ENCODE results near the gene BAAT. TPM values are rescaled to one million over a fixed set of nuclear protein-coding genes. Genes with fewer than 3 reads are reported as not detected.

BAAT gene
- total RNA-seq, 1 experiment from 2014 or later = 0.25 TPM

DNA sequence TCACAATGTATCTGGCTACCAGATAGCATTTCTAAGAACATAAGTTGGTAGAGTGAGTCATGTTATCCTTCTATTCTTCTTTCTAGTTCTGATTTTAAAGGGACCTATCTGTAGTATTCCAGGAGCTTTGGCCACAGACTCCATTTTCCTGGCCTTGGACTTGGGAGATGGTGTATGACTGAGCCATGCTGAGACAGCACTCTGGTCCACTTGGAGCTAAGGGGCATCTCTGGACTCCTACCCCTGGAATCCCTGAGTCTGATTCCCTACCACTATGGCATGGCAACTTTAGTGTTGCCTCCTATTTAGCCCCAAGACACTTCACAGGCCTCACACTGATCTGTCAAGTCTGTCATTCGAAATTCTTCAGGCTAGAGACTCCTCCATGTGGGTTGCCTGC lies 58.8 kb downstream of the BAAT start:
- POLR2A ChIA-PET = no interaction called here
- no peaks in the 10 kb centered on the region for H3K27me3 ChIP-seq (ENCODE audit: insufficient read depth, low read length)
- RAD21 ChIA-PET (ENCODE audit: low non-redundant PET in 1 of 2, low total read pairs in 2 of 2, uncharacterized antibody in 2 of 2, unreplicated experiment in 2 of 2) = no interaction called here
- no peak overlapping the region for H3K9ac ChIP-seq (ENCODE audit: low read length)
- no peaks in the 10 kb centered on the region for H3K36me3 ChIP-seq (ENCODE audit: control insufficient read depth in 1 of 2, insufficient read depth in 2 of 2, low read length in 2 of 2)
- DNase-seq (ENCODE audit: low read depth, low spot score) (no peak), ATAC-seq (no peak)
- no peak overlapping the region for H3K4me3 ChIP-seq (replicated peaks in 1 of 2; ENCODE audit: low read depth in 1 of 2, low read length in 2 of 2)
- no peaks in the 10 kb centered on the region for H3K9me2 ChIP-seq (ENCODE audit: insufficient read depth)
- no peak overlapping the region for H3K27ac ChIP-seq (ENCODE audit: low read depth, low read length)
- H3K9me3 ChIP-seq (ENCODE audit: control insufficient read depth in 1 of 2, insufficient read depth in 1 of 2, low read depth in 1 of 2, low read length in 2 of 2) = no peaks in the 10 kb centered on the region
- no peaks in the 10 kb centered on the region for H3K4me1 ChIP-seq (ENCODE audit: control insufficient read depth in 1 of 2, insufficient read depth in 2 of 2, low read length in 2 of 2)
- no peaks in the 10 kb centered on the region for H4K20me1 ChIP-seq (ENCODE audit: insufficient read depth)
- no peak overlapping the region for H2AFZ ChIP-seq (ENCODE audit: low read depth, low read length, poor library complexity, severe bottlenecking)
- intact Hi-C loops (cut with micrococcal nuclease) = no loop called here
- no peak for TF ChIP-seq POLR2AphosphoS5 (IDR thresholded peaks at IDR 0.05; ENCODE audit: low read depth, low read length)
- TF ChIP-seq TCF7L2 (IDR thresholded peaks at IDR 0.05; ENCODE audit: borderline replicate concordance, extremely low read depth, insufficient read depth, insufficient read length) = no peak
- TF ChIP-seq YY1 (IDR thresholded peaks at IDR 0.05; ENCODE audit: extremely low read depth, insufficient replicate concordance, low read depth, low read length) = no peak
- no peak for TF ChIP-seq FOSL1 (IDR thresholded peaks at IDR 0.05; ENCODE audit: low read depth)
- TF ChIP-seq CBX3 (IDR thresholded peaks at IDR 0.05; ENCODE audit: low read depth) = no peak
- no peak for TF ChIP-seq ELF1 (IDR thresholded peaks at IDR 0.05; ENCODE audit: borderline replicate concordance, low read depth)
- no peak for TF ChIP-seq POLR2A (IDR thresholded peaks at IDR 0.05; ENCODE audit: borderline replicate concordance, extremely low read depth, insufficient read depth, insufficient read length)
- no peak for TF ChIP-seq SRF (IDR thresholded peaks at IDR 0.05; ENCODE audit: low read depth)
- TF ChIP-seq SP1 (IDR thresholded peaks at IDR 0.05; ENCODE audit: low read depth) = no peak
- TF ChIP-seq CEBPB (IDR thresholded peaks at IDR 0.05; ENCODE audit: low read depth) = no peak
- TF ChIP-seq, protein P1, sequence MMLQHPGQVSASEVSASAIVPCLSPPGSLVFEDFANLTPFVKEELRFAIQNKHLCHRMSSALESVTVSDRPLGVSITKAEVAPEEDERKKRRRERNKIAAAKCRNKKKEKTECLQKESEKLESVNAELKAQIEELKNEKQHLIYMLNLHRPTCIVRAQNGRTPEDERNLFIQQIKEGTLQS (IDR thresholded peaks at IDR 0.05) = no peak
- no peak for TF ChIP-seq EZH2 (IDR thresholded peaks at IDR 0.05)
- TF ChIP-seq JUND (IDR thresholded peaks at IDR 0.05) = no peak
- no peak for TF ChIP-seq EZH2phosphoT487 (IDR thresholded peaks at IDR 0.05; ENCODE audit: borderline replicate concordance)
- H3K4me2 ChIP-seq (ENCODE audit: low read length) = no peak overlapping the region
- no peaks in the 10 kb centered on the region for H3K79me2 ChIP-seq (ENCODE audit: insufficient read depth, low read length)
- BruUV-seq (replicated peaks) = no TSS peak
- CTCF ChIA-PET = interaction anchor here (2.1 kb wide), 1 partner anchor 14 kb away, joined by 6 read pairs; no protein-coding TSS in a partner anchor
